Omental fat pad (tissue), 4 donors: ENCODE measurements around the gene MCCD1. TPM values are rescaled to one million over a fixed set of nuclear protein-coding genes. Genes with fewer than 3 reads are reported as not detected.

ENCODE experiments used
- ATAC-seq: fragments of 150-250 bp; one replicate; pipeline ENCODE4 v1.9.1; 2016; ENCODE audit warnings: mild to moderate bottlenecking, moderate library complexity; ENCODE audit not compliant: low FRiP score
- DNase-seq: peaks from one replicate; pipeline ENCODE4 v3.0.0-alpha.2; 2019; ENCODE audit warnings: low spot score
- CTCF ChIP-seq, 3 donors: fragments of 450-650 bp; IDR thresholded peaks; one replicate each; pipeline ENCODE4 v1.5.1; 2016 to 2017; ENCODE audit warnings: antibody characterized with exemption in 3 of 3, mild to moderate bottlenecking in 3 of 3, moderate library complexity in 2 of 3
- total RNA-seq, 4 donors: library from RNA; depleted of rRNA; stranded (reverse); fragments of >200 nt; gene quantifications; one replicate each; pipeline ENCODE4 v1.1.0, GENCODE V29; 2016

MCCD1 gene
- total RNA-seq, 4 donors from 2014 or later: not detected

- DNase-seq (no peak), ATAC-seq (no peak)
- TF ChIP-seq CTCF (IDR thresholded peaks at IDR 0.05): no peak
Observed at GRCh38 chr6:31567531-31568370, 39.0 kb downstream of the MCCD1 start.

- TF ChIP-seq CTCF (IDR thresholded peaks at IDR 0.05): no peak
- DNase-seq (no peak), ATAC-seq (no peak)
Observed at GRCh38 chr6:31568537-31568961, 39.8 kb downstream of the MCCD1 start.

GRCh38 chr6:31569861-31570536 is 41.2 kb downstream of the MCCD1 start:
- TF ChIP-seq CTCF (IDR thresholded peaks at IDR 0.05): no peak
- DNase-seq (no peak), ATAC-seq (no peak)

- TF ChIP-seq CTCF (IDR thresholded peaks at IDR 0.05): no peak
- ATAC-seq: no peak
- no peak for DNase-seq
Observed at GRCh38 chr6:31572041-31572911, 43.5 kb downstream of the MCCD1 start, which contains the start of gene LTA. Gene LTA (plus strand): TSS chr6:31572289. CDS start chr6:31572743, 454 bp downstream.

- ATAC-seq: no peak
- no peak for TF ChIP-seq CTCF (IDR thresholded peaks at IDR 0.05)
- DNase-seq: no peak
Observed at GRCh38 chr6:31573239-31574105, 44.7 kb downstream of the MCCD1 start.
